ENCODE measurements around the gene RASSF1.

RASSF1 gene

GRCh38 chr3:50341996-50342650, 1.5 kb upstream of the RASSF1 start:
- DNase-seq = no peak

GRCh38 chr3:50341537-50341936, 901 bp upstream of the RASSF1 start:
- DNase-seq = no peak

DNA sequence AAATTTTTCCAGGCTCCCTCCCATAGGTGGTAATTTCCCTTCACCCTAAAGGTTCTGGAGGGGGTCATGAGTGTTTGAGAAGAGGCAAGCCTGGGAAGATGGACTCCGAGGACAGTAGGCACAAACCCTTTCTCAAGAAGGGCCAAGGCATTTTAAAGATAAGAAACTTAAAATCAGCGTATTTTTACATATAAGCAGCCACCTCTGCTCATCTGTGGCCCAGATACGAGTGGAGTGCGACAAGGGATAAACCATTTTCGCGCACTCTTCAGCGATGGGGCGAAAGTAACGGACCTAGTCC, 539 bp downstream of the RASSF1 start:
- DNase-seq = no peak

DNA sequence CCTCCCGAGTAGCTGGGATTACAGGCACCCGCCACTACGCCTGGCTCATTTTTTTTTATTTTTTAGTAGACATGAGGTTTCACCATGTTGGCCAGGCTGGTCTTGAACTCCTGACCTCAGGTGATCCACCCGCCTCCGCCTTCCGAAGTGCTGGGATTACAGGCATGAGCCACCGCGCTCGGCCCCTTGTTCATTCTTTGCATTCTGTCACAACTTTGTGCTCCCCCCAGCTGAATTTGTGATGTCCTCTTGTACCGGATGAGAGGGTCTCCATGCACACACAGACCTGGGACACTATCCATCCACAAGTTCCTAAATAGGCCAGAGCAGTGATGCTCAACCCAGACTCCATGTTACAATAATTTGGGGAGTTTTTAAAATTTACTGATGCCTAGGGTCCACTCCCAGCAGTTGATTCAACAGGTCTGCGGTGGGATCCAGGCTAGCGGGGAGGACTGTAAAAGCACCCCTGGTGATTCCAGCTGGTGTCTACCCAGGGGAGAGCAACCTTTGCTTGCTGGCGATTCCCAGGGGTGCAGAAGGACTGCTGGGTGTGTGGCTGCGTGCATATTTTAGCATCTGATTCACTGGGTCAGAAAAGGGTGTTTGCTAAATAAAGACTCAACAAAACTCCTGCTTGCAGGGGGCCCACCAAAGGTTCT, 1.0 kb downstream of the RASSF1 start:
- no peak for DNase-seq

- DNase-seq = no peak
Observed at GRCh38 chr3:50338965-50339364, 1.7 kb downstream of the RASSF1 start.

GRCh38 chr3:50337175-50337861, 3.3 kb downstream of the RASSF1 start:
- DNase-seq = peak; percentile 84

DNA sequence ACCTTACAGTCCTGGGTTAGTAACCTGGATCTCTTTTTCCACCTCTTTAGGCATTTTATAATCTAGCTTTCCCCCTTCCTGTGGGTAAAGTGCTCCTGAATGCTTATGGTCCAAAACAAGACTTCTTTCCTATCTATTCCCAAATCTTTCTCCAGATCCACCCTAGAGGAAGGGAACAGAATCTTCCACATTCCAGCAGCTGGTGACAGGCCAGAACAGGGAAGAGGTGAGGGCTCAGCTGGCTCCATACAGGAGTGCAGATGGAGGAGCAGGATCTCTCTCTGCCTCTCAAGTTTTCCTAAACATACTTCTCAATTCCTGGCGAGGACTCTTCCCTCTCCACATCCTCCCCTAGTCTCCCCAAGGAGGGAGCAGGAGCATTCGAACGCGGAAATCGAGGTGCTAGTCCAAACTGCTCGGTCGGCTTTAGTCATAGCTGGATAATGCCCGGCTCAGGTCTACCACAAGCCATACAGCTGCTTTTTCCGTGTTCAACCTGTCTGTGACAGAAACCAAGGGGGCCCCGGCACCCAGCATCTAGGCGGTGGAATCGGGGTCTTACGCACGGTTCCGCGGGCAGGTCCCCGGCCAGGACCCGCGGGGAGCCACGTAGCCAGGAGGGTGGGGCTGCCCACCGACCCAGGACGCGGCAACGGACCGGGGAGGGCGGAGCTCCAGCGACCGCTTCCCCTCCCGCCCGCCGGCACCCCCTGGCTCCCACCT, 4.0 kb downstream of the RASSF1 start:
- DNase-seq = no peak

GRCh38 chr3:50334339-50335075, 6.1 kb downstream of the RASSF1 start:
- no peak for DNase-seq

DNA sequence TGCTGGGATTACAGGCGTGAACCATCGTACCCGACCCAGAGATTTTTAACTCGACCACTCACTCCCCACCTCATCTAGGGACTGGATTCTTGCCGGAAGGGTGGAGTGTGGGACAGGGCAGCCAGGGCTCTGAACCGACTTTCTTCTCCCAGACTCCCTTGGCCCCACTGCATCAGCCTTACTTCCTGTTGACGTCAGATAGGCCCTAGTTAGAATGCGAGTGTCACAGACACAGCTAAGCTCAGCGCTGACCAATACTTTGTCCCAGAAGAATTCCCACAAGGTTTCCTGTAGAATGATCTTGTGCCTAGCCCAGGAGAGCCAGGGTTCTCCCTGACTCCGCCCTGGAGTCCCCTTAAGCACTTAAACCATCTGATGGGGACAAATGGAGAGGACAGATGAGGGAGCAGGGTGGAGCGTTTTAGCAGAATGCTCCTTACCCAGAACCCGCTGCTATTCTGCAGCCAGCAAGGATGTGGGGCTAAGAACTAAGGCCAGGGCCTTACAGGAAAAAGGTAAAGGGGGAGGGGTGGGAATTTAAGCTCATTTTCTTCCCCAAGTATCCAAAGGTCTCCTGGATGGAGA, 6.8 kb downstream of the RASSF1 start:
- DNase-seq = no peak

- DNase-seq = no peak
Observed at GRCh38 chr3:50331364-50331907, 9.2 kb downstream of the RASSF1 start.

DNA sequence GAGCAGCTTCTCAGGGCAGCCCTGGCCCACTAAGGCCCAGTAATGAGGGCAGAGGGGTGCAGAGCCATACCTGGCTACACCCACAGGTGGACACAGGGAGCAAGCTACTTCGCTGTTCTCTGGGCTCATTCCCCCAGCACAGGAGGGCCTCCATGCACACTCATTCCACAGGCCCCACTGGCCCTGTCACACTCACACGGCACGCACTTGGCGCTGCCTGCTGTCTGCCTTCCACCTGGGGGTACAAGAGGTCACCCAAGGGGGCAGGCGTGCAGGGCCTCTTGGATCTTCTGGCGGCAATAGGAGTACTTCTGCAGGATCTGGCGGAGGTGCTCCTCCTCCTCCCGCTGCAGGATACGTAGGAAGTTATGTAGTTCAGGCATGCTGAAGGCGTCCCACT, 10.3 kb downstream of the RASSF1 start:
- no peak for DNase-seq

GRCh38 chr3:50327943-50328691, 12.5 kb downstream of the RASSF1 start, which contains the start of gene TUSC2:
Gene TUSC2, minus strand, starts transcription at chr3:50328223. Its CDS starts 124 bp downstream, at chr3:50328099.
- peak; percentile 82 for DNase-seq

DNA sequence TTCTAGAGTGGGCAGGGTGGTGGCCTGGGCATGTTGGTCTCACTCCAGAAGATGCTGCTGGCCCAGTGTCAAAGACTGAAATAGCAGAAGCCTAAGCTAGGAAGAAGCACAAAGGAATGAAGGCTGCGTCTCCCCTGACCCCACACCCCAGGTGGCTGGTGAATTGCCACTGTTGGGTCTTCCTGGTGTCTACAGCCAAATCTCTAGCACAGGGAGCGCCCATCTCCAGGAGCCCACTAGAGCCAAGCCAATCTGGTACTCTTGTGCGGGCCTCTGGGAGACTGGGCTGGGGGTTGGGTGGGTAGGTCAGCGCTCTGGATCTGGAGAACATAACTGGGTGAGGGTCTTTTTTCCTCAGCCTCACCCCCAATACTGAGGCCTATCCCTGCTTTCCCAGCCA, 13.5 kb downstream of the RASSF1 start:
- DNase-seq = no peak

GRCh38 chr3:50326182-50326541, 14.5 kb downstream of the RASSF1 start:
- DNase-seq = no peak

DNA sequence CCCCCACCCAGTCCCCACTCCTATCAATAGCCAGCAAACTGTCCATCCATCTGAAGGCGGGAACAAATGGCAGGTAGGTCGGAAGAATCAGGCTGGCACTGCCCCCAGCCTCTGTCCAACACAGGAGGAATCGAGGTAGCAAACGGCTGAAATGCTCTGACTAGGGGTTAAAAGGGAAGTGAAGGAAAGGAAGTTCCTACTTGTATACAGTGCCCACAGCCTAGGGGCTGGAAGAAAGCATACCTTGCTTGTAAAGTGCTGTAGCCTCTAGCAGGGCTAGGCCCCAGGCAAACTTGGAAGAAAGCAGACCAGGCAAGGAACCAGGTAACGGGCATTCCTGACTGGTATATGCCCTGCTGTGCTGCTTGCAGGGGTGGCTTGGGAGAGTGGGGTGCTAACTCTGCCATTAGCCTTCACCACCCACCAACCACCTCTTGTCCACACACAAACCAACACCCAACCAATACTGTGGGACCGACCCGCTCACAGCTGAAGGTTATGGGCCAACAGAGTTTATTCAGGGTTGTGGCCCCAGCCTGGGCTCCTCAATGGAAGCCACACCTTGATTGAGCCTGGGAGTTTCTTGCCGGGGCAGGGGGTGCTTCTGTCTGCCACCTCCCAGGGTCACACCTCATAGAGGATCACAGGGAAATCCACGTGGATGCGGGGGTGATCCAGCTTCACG, 15.0 kb downstream of the RASSF1 start:
- no peak for DNase-seq

DNA sequence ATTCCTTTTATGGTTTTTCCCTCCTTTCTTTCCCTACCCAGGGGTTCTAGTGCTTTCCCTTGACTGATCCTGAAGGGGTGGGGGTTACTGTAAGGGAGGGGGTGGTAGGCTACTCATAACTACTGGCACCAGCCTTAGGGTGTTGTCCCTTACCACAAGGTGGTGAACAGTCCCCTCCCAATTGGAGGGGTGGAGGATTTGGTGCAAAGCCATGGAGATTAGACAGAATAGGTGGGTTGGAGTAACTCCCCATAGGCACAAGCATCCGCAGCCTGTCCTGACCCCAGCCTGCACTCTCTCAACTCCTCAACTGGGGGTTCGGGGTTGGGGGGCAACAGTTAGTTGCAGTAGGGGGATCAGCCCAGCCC, 15.5 kb downstream of the RASSF1 start:
- DNase-seq = no peak

DNA sequence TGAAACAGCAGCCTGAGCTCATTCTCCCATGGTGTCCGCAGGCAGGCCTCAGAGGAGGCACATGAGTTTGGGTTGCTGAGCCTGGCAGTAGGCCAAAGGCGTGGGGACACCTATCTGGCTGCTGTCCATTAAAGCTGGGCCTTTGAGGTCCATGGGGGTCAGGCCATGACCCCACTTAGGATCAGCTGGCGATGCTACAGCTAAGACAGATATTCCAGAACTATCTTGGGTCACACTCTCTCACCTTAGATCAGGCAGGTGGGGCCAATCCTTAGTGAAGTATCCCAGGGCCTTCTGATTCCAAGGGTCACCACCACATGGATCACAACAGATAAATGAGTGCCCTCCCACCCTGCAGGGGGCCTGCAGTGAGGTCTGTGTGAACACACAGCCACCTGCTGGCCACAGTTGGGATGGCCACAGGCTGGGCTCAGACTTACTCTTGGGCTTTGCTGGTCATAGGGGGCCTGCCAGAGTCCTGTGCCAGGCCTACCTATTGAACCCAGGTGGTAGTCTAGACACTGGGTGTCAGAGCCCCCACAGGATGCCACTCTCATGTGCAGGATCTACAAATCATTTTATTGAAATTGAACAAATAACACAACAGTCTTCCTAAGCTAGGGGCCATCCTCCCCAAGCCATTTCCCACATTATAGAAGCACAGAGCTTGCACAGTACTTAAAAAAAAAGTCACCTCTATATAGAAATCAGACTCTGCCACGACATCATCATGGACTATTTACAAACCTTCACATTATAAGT, 16.1 kb downstream of the RASSF1 start:
- DNase-seq = peak; percentile 49

- no peak for DNase-seq
Observed at GRCh38 chr3:50323614-50324199, 16.9 kb downstream of the RASSF1 start.

DNA sequence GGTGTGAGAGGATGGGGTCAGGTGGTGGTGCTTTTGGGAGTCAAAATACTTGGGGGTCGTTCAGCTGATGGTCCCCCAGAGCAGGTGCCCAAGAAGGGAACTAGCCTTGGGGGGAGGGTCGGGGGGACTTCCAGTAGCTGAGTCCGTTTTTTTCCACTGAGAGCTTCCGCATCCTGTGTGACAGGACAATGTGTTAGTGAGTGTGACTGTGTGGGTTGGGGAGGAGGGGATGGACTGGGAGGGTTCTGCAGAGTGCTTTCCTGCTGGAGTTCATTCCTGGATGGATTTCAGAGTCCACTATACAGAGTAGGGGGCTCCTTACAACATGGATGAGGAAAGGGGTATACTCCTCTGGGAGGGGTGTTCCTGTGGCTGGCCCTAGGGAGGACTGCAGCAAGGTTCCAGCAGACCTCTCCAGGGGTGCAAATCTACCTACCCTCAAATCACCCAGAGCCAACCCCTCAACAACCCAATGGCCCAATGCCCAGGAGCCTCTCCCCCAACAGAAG, 17.5 kb downstream of the RASSF1 start:
- DNase-seq = no peak
